ENCODE results near the gene PARVA. TPM values are rescaled to one million over a fixed set of nuclear protein-coding genes. Genes with fewer than 3 reads are reported as not detected.

The PARVA gene
- total RNA-seq, 1 donor from 2014 or later: 170 TPM

- no peak for TF ChIP-seq CTCF (IDR thresholded peaks at IDR 0.05)
- Mint-ChIP-seq H3K9me3 (ENCODE audit: low read depth) (no peaks in the 10 kb centered on the region), H3K4me3 (ENCODE audit: unreplicated experiment) (no peak overlapping the region), H3K27me3 (ENCODE audit: low read depth) (no peaks in the 10 kb centered on the region), H3K27ac (ENCODE audit: unreplicated experiment) (no peak overlapping the region), H3K4me1 (ENCODE audit: low read depth) (peaks cover 8% of the 10 kb centered on the region), H3K36me3 (ENCODE audit: low read depth) (no peaks in the 10 kb centered on the region)
- no peak for DNase-seq (ENCODE audit: low spot score)
Observed at GRCh38 chr11:12581416-12581815, 204.0 kb downstream of the PARVA start.

DNA sequence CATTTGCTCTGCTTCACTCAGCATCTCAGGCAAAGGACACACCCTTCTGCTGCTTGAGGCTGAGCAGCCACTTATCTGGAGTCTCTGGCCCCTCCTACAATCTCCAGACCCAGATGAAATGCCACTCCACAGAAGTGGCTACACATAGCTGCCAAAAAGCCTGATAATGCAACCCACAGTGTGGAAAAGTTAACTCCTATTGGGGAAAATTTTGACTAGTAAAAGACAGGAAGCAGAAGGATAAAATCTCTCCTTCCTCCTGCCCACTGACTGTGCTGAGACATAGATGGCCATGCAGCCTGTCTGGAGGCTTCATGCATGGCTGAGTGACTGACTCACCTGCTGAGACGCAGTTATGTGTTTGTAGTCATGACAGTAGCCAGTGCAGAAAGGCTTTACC, 204.6 kb downstream of the PARVA start:
- TF ChIP-seq CTCF (IDR thresholded peaks at IDR 0.05): no peak
- Mint-ChIP-seq H3K9me3 (ENCODE audit: low read depth) (no peaks in the 10 kb centered on the region), H3K36me3 (ENCODE audit: low read depth) (no peaks in the 10 kb centered on the region), H3K27me3 (ENCODE audit: low read depth) (no peaks in the 10 kb centered on the region), H3K4me3 (ENCODE audit: unreplicated experiment) (no peak overlapping the region), H3K4me1 (ENCODE audit: low read depth) (peaks cover 9% of the 10 kb centered on the region), H3K27ac (ENCODE audit: unreplicated experiment) (peak overlapping the region; percentile 4)
- DNase-seq (ENCODE audit: low spot score): no peak

Data from chondrocyte (in vitro differentiated cells).